HCT116 (cell line): ENCODE results near the gene RYR3. TPM values are rescaled to one million over a fixed set of nuclear protein-coding genes. Genes with fewer than 3 reads are reported as not detected.

Experiments used
- ATAC-seq: fragments of 200-7000 bp; cut with Tn5 transposase; 2 replicates; pipeline ENCODE4 v1.9.1; 2020; ENCODE audit warnings: mild to moderate bottlenecking, moderate library complexity
- BruUV-seq: library from RNA; stranded (reverse); fragments of 400-500 nt; replicated peaks from 2 replicates; lab custom pipeline; 2021; lab: Mats Ljungman, UMichigan
- CTCF ChIA-PET: fragments of 300-600 bp; sonication (Branson Sonifier 250); formaldehyde crosslinking; loops from one replicate; lab custom pipeline; 2021; ENCODE audit warnings: antibody characterized with exemption; lab: Charles Lee
- POLR2A ChIA-PET: fragments of 300-600, 350-600 bp; sonication (Branson Sonifier 250); formaldehyde crosslinking; loops from one replicate; lab custom pipeline; 2021; ENCODE audit warnings: antibody characterized with exemption; lab: Charles Lee
- RAD21 ChIA-PET, 2 experiments: fragments of 300-600 bp; sonication (Branson Sonifier 250); formaldehyde crosslinking; loops; one replicate each; lab custom pipeline; 2023; ENCODE audit warnings: low total read pairs in 2 of 2; ENCODE audit not compliant: uncharacterized antibody in 2 of 2, unreplicated experiment in 2 of 2, low non-redundant PET in 1 of 2; lab: Charles Lee
- DNase-seq: peaks from one replicate; pipeline ENCODE4 v3.0.0-alpha.2; 2010; ENCODE audit warnings: low read depth, low spot score
- H2AFZ ChIP-seq: fragments of 200-600 bp; shearing (Covaris generic), sonication (generic); 2 replicates; pipeline ENCODE4 v1.6.1; 2017; ENCODE audit warnings: low read depth, mixed run types, mixed read lengths, antibody characterized with exemption, low read length; ENCODE audit not compliant: poor library complexity, severe bottlenecking
- H3K27ac ChIP-seq: 2 replicates; pipeline ENCODE4 v1.5.1; 2012; ENCODE audit warnings: low read depth, low read length
- H3K27me3 ChIP-seq: fragments of 200-600 bp; sonication (generic); 2 replicates; pipeline ENCODE4 v1.6.1; 2016; ENCODE audit warnings: mixed run types, low read length, mixed read lengths; ENCODE audit not compliant: insufficient read depth
- H3K36me3 ChIP-seq, 2 experiments: fragments of 200-500 bp in 1 of 2; fragments of 200-600 bp in 1 of 2; sonication (Bioruptor generic) in 1 of 2; sonication (generic) in 1 of 2; 2 replicates each; pipeline versions ENCODE4 v1.5.1 to v1.6.1; 2014 to 2016; ENCODE audit warnings: low read length in 2 of 2, inconsistent platforms in 1 of 2, mixed read lengths in 1 of 2, mixed run types in 1 of 2; ENCODE audit not compliant: insufficient read depth in 2 of 2, control insufficient read depth in 1 of 2
- H3K4me1 ChIP-seq, 2 experiments: fragments of 200-600 bp in 1 of 2; sonication (generic) in 1 of 2; 2 replicates each; pipeline versions ENCODE4 v1.5.1 to v1.6.1; 2012 to 2017; ENCODE audit warnings: low read length in 2 of 2, inconsistent platforms in 1 of 2, mild to moderate bottlenecking in 1 of 2, mixed read lengths in 1 of 2, mixed run types in 1 of 2, moderate library complexity in 1 of 2; ENCODE audit not compliant: insufficient read depth in 2 of 2, control insufficient read depth in 1 of 2
- H3K4me2 ChIP-seq: fragments of 200-600 bp; sonication (generic); 2 replicates; pipeline ENCODE4 v1.6.1; 2017; ENCODE audit warnings: mixed run types, low read length, mixed read lengths
- H3K4me3 ChIP-seq, 2 experiments: fragments of 200-600 bp in 1 of 2; sonication (generic) in 1 of 2; replicated peaks in 1 of 2; 2 replicates each; pipeline ENCODE4 v1.5.1; 2011 to 2016; ENCODE audit warnings: low read length in 2 of 2, control low read depth in 1 of 2, low read depth in 1 of 2, mild to moderate bottlenecking in 1 of 2, mixed read lengths in 1 of 2, mixed run types in 1 of 2
- H3K79me2 ChIP-seq: fragments of 200-600 bp; sonication (generic); 2 replicates; pipeline ENCODE4 v1.6.1; 2017; ENCODE audit warnings: mild to moderate bottlenecking, mixed run types, low read length, moderate library complexity, mixed read lengths; ENCODE audit not compliant: insufficient read depth
- H3K9ac ChIP-seq: fragments of 200-600 bp; sonication (generic); 2 replicates; pipeline ENCODE4 v1.6.1; 2016; ENCODE audit warnings: low read length, mixed read lengths
- H3K9me2 ChIP-seq: fragments of 200-600 bp; sonication (generic), shearing (Covaris generic); 2 replicates; pipeline ENCODE4 v1.6.1; 2017; ENCODE audit warnings: mixed run types, mild to moderate bottlenecking, moderate library complexity; ENCODE audit not compliant: insufficient read depth
- H3K9me3 ChIP-seq, 2 experiments: fragments of 200-500 bp in 1 of 2; fragments of 200-600 bp in 1 of 2; sonication (Bioruptor generic) in 1 of 2; sonication (generic) in 1 of 2; 2 replicates each; pipeline ENCODE4 v1.6.1; 2014 to 2017; ENCODE audit warnings: low read length in 2 of 2, mixed read lengths in 2 of 2, inconsistent platforms in 1 of 2, low read depth in 1 of 2, mild to moderate bottlenecking in 1 of 2, mixed run types in 1 of 2, moderate library complexity in 1 of 2; ENCODE audit not compliant: control insufficient read depth in 1 of 2, insufficient read depth in 1 of 2
- H4K20me1 ChIP-seq: fragments of 200-600 bp; sonication (generic), shearing (Covaris generic); 2 replicates; pipeline ENCODE4 v1.6.1; 2017; ENCODE audit warnings: mixed run types, mild to moderate bottlenecking, moderate library complexity; ENCODE audit not compliant: insufficient read depth
- CTCF ChIP-seq, 3 experiments: fragments of 200-600 bp in 1 of 3; sonication (generic) in 1 of 3; IDR thresholded peaks in 2 of 3; conservative IDR thresholded peaks in 1 of 3; 2 replicates each; pipeline ENCODE4 v1.5.1; 2012 to 2017; ENCODE audit warnings: low read depth in 2 of 3, low read length in 2 of 3, antibody characterized with exemption in 1 of 3, borderline replicate concordance in 1 of 3, control low read depth in 1 of 3, mild to moderate bottlenecking in 1 of 3, mixed read lengths in 1 of 3, mixed run types in 1 of 3, moderate library complexity in 1 of 3; ENCODE audit not compliant: insufficient read depth in 1 of 3
- ELF1 ChIP-seq: IDR thresholded peaks from 2 replicates; pipeline ENCODE4 v1.6.1; 2012; ENCODE audit warnings: low read depth, borderline replicate concordance
- JUND ChIP-seq: IDR thresholded peaks from 2 replicates; pipeline ENCODE4 v1.6.1; 2012
- POLR2AphosphoS5 ChIP-seq: IDR thresholded peaks from 2 replicates; pipeline ENCODE4 v1.6.1; 2011; ENCODE audit warnings: mild to moderate bottlenecking, low read depth, low read length, moderate library complexity
- RAD21 ChIP-seq: IDR thresholded peaks from 2 replicates; pipeline ENCODE4 v1.6.1; 2012; ENCODE audit warnings: low read depth, mild to moderate bottlenecking
- REST ChIP-seq: IDR thresholded peaks from 2 replicates; pipeline ENCODE4 v1.6.1; 2012; ENCODE audit warnings: low read depth
- SIN3A ChIP-seq: IDR thresholded peaks from 2 replicates; pipeline ENCODE4 v1.6.1; 2012; ENCODE audit warnings: low read depth
- SP1 ChIP-seq: IDR thresholded peaks from 2 replicates; pipeline ENCODE4 v1.6.1; 2012; ENCODE audit warnings: low read depth
- TCF7L2 ChIP-seq: IDR thresholded peaks from 2 replicates; pipeline ENCODE4 v1.7.0; 2011; ENCODE audit warnings: borderline replicate concordance, inconsistent platforms; ENCODE audit not compliant: insufficient read depth, insufficient read length; ENCODE audit errors: extremely low read depth
- ZNF274 ChIP-seq: fragments of 200-500 bp; sonication (Bioruptor generic); IDR thresholded peaks from 2 replicates; pipeline ENCODE4 v1.6.1; 2014; ENCODE audit warnings: mild to moderate bottlenecking, low read depth, low read length, inconsistent platforms
- intact Hi-C: fragments of 100-400 bp; cut with micrococcal nuclease; formaldehyde crosslinking; loops from 2 replicates; pipeline ENCODE4 v1.10.0; 2022
- total RNA-seq: library from RNA; stranded (reverse); gene quantifications from one replicate; pipeline ENCODE4 v1.2.1, GENCODE V29; 2021; ENCODE audit not compliant: unreplicated experiment

RYR3 gene
- total RNA-seq, 1 experiment from 2014 or later: not detected

GRCh38 chr15:33371159-33371558 is 60.4 kb downstream of the RYR3 start (continued):
- TF ChIP-seq REST (no peak), POLR2AphosphoS5 (no peak), RAD21 (no peak), CTCF (IDR thresholded peaks at IDR 0.05 in 2 of 3, conservative IDR thresholded peaks at IDR 0.05 in 1 of 3; ENCODE audit: borderline replicate concordance in 1 of 3, insufficient read depth in 1 of 3, low read depth in 2 of 3, low read length in 2 of 3) (no peak), SP1 (no peak), TCF7L2 (no peak)
- TF ChIP-seq, all 23 proteins: peak for 0

- H3K9me2 ChIP-seq: no peaks in the 10 kb centered on the region
- RAD21 ChIA-PET: no interaction called here
- H3K9me3 ChIP-seq: no peaks in the 10 kb centered on the region
- no peak overlapping the region for H3K4me3 ChIP-seq
- ATAC-seq (no peak), DNase-seq (no peak)
- H3K36me3 ChIP-seq: no peaks in the 10 kb centered on the region
- H2AFZ ChIP-seq: no peak overlapping the region
- intact Hi-C loops: no loop called here
- no peaks in the 10 kb centered on the region for H3K79me2 ChIP-seq
- POLR2A ChIA-PET: no interaction called here
- no peak overlapping the region for H3K9ac ChIP-seq
- peaks cover 50% of the 10 kb centered on the region for H3K27me3 ChIP-seq
- CTCF ChIA-PET: interaction anchor here (0.6 kb wide), 1 partner anchor 15 kb away, joined by 3 read pairs; no protein-coding TSS in a partner anchor
- H4K20me1 ChIP-seq: no peaks in the 10 kb centered on the region; the same call in 1 of the 2 replicates
- H3K4me1 ChIP-seq: no peaks in the 10 kb centered on the region
- BruUV-seq: no TSS peak
- H3K27ac ChIP-seq: no peak overlapping the region
- H3K4me2 ChIP-seq: no peak overlapping the region
- TF ChIP-seq SIN3A (no peak), POLR2AphosphoS5 (no peak), CTCF (IDR thresholded peaks at IDR 0.05 in 2 of 3, conservative IDR thresholded peaks at IDR 0.05 in 1 of 3; ENCODE audit: borderline replicate concordance in 1 of 3, insufficient read depth in 1 of 3, low read depth in 2 of 3, low read length in 2 of 3) (no peak), REST (no peak), SP1 (no peak), ELF1 (no peak), ZNF274 (no peak), JUND (no peak)
Observed at GRCh38 chr15:33374226-33374914, 63.6 kb downstream of the RYR3 start.
